Tibial nerve (tissue), 3 donors: ENCODE data around the gene MRPS5.

Experiments
- EP300 ChIP-seq, 2 donors: sonication (generic); formaldehyde crosslinking; IDR thresholded peaks; one replicate each; pipeline ENCODE4 v1.6.1; 2017; ENCODE audit warnings: antibody characterized with exemption in 2 of 2, mild to moderate bottlenecking in 1 of 2
- POLR2A ChIP-seq, 2 donors: fragments of 450-650 bp; IDR thresholded peaks; one replicate each; pipeline ENCODE4 v1.6.1; 2017; ENCODE audit warnings: antibody characterized with exemption in 2 of 2, mild to moderate bottlenecking in 2 of 2, moderate library complexity in 2 of 2

- TF ChIP-seq POLR2A (IDR thresholded peaks at IDR 0.05) (no peak), EP300 (IDR thresholded peaks at IDR 0.05) (no peak)
Observed at GRCh38 chr2:95074663-95075439, 46.8 kb downstream of the MRPS5 start.
